MCF 10A (cell line): ENCODE results near the gene HMGB1. TPM values are rescaled to one million over a fixed set of nuclear protein-coding genes. Genes with fewer than 3 reads are reported as not detected.

Experiments used
- BruUV-seq: library from RNA; stranded (reverse); fragments of 400-500 nt; replicated peaks from 2 replicates; lab custom pipeline; 2021; lab: Mats Ljungman, UMichigan
- CTCF ChIA-PET: fragments of 300-600 bp; sonication (Branson Sonifier 250); formaldehyde crosslinking; extraction: SDS; loops from one replicate; lab custom pipeline; 2021; ENCODE audit warnings: antibody characterized with exemption, inconsistent platforms; lab: Yijun Ruan, JAX
- POLR2A ChIA-PET: fragments of 300-600, 350-650 bp; sonication (Branson Sonifier 250); formaldehyde crosslinking; extraction: SDS; loops from one replicate; lab custom pipeline; 2020; ENCODE audit warnings: antibody characterized with exemption, inconsistent platforms; lab: Yijun Ruan, JAX
- DNase-seq: peaks from one replicate; pipeline ENCODE4 v3.0.0-alpha.2; 2018; ENCODE audit not compliant: unreplicated experiment
- H3K27ac Mint-ChIP-seq: one replicate; pipeline ENCODE4 v1.8.0; 2022; ENCODE audit warnings: mild to moderate bottlenecking, low read depth, mixed read lengths; ENCODE audit not compliant: unreplicated experiment
- H3K27me3 Mint-ChIP-seq: one replicate; pipeline ENCODE4 v1.8.0; 2022; ENCODE audit warnings: mixed read lengths; ENCODE audit not compliant: insufficient read depth, unreplicated experiment
- H3K36me3 Mint-ChIP-seq: one replicate; pipeline ENCODE4 v1.8.0; 2022; ENCODE audit warnings: mild to moderate bottlenecking, moderate library complexity, mixed read lengths; ENCODE audit not compliant: insufficient read depth, unreplicated experiment
- H3K4me1 Mint-ChIP-seq: one replicate; pipeline ENCODE4 v1.8.0; 2022; ENCODE audit warnings: mixed read lengths; ENCODE audit not compliant: insufficient read depth, unreplicated experiment
- H3K4me3 Mint-ChIP-seq: one replicate; pipeline ENCODE4 v1.8.0; 2022; ENCODE audit warnings: mild to moderate bottlenecking, moderate library complexity, mixed read lengths; ENCODE audit not compliant: unreplicated experiment
- H3K9me3 Mint-ChIP-seq: one replicate; pipeline ENCODE4 v1.8.0; 2022; ENCODE audit warnings: mixed read lengths; ENCODE audit not compliant: unreplicated experiment
- CTCF ChIP-seq: fragments of 200-600 bp; IDR thresholded peaks from one replicate; pipeline ENCODE4 v1.8.0; 2022; ENCODE audit warnings: antibody characterized with exemption, mild to moderate bottlenecking; ENCODE audit not compliant: unreplicated experiment
- intact Hi-C: fragments of 100-400 bp; cut with micrococcal nuclease; formaldehyde crosslinking; loops from 2 replicates; pipeline ENCODE4 v1.14.1; 2022
- total RNA-seq: library from RNA; stranded (reverse); gene quantifications from 2 replicates; pipeline ENCODE4 v1.2.3, GENCODE V29; 2022

The HMGB1 gene
- total RNA-seq, 1 experiment from 2014 or later, result 302 TPM

GRCh38 chr13:30406779-30407416 lies 58.8 kb downstream of the HMGB1 start:
- BruUV-seq, result no TSS peak
- Mint-ChIP-seq H3K36me3 (peaks cover 5% of the 10 kb centered on the region), H3K27ac (no peak overlapping the region), H3K27me3 (no peaks in the 10 kb centered on the region), H3K4me1 (peaks cover 12% of the 10 kb centered on the region), H3K4me3 (no peak overlapping the region), H3K9me3 (no peaks in the 10 kb centered on the region)
- POLR2A ChIA-PET, result interaction anchor here (0.6 to 7.6 kb wide), 7 partner anchors 9 to 210 kb away, joined by 3 to 53 read pairs (median 4); partner anchors contain the start of gene UBE2L5
- no peak for DNase-seq
- intact Hi-C loops, result loop anchor here (5.0 kb wide), 2 partner anchors 165 to 395 kb away; no protein-coding TSS in a partner anchor
- TF ChIP-seq CTCF, result no peak
- CTCF ChIA-PET, result interaction anchor here (0.7 to 2.0 kb wide), 7 partner anchors 13 to 274 kb away, joined by 3 to 9 read pairs (median 4); no protein-coding TSS in a partner anchor

Other genes with a start within 250 kb of the HMGB1 start
- 6.1 and 10.7 TPM in 2 replicates for gene KATNAL1, start 158.4 kb downstream of the HMGB1 start, total RNA-seq
- gene UBE2L5, start 43.4 kb downstream of the HMGB1 start, total RNA-seq, result not detected in 2 replicates
- gene USPL1, start 152.0 kb upstream of the HMGB1 start, total RNA-seq, result 9.8 and 11.8 TPM in 2 replicates